ENCODE data around the gene NUAK1.

DNA sequence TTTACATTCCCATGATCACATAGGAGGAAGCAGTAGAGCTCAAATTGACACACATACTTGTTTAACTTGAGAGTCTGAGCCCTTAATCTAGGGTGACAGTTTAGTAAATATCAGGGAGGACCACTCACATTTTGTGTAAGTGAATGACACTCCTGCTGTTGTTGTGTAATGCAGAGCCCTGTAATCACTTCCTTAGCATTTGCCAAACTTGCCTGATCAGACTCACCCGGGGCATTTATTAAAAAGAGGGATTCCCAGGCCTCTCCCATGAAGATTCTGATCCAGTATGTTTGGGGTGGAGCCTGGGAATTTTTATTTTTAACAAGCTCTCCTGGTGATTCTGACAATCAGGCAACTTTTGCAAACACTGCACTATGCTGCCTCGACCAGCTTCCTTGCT is 119.6 kb downstream of the NUAK1 start:
- TF ChIP-seq, protein P1, sequence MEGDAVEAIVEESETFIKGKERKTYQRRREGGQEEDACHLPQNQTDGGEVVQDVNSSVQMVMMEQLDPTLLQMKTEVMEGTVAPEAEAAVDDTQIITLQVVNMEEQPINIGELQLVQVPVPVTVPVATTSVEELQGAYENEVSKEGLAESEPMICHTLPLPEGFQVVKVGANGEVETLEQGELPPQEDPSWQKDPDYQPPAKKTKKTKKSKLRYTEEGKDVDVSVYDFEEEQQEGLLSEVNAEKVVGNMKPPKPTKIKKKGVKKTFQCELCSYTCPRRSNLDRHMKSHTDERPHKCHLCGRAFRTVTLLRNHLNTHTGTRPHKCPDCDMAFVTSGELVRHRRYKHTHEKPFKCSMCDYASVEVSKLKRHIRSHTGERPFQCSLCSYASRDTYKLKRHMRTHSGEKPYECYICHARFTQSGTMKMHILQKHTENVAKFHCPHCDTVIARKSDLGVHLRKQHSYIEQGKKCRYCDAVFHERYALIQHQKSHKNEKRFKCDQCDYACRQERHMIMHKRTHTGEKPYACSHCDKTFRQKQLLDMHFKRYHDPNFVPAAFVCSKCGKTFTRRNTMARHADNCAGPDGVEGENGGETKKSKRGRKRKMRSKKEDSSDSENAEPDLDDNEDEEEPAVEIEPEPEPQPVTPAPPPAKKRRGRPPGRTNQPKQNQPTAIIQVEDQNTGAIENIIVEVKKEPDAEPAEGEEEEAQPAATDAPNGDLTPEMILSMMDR (IDR thresholded peaks at IDR 0.05; ENCODE audit: insufficient read depth, low read length), result no peak
- TF ChIP-seq REST (IDR thresholded peaks at IDR 0.05; ENCODE audit: insufficient replicate concordance, low read depth), result no peak
- TF ChIP-seq POLR2AphosphoS5 (IDR thresholded peaks at IDR 0.05; ENCODE audit: low read depth), result no peak
- no peak for TF ChIP-seq GABPA (IDR thresholded peaks at IDR 0.05; ENCODE audit: low read depth)
